Measurements from ENCODE around the gene C3orf20. TPM values are rescaled to one million over a fixed set of nuclear protein-coding genes. Genes with fewer than 3 reads are reported as not detected.
"Not testable (repeated sequence)": the region's sequence is repeated elsewhere in the genome, so short reads cannot be mapped to it uniquely, and the experiment has no call there.

The C3orf20 gene
- total RNA-seq, 1 experiment from 2014 or later: 0.28 TPM

- no peaks in the 10 kb centered on the region for H3K4me1 Mint-ChIP-seq (ENCODE audit: low read depth, unreplicated experiment)
- CTCF ChIA-PET: interaction anchor here (0.8 kb wide), 1 partner anchor 137 kb away, joined by 4 read pairs; no protein-coding TSS in a partner anchor
- TF ChIP-seq CTCF (IDR thresholded peaks at IDR 0.05; ENCODE audit: unreplicated experiment): no peak
- H3K27ac Mint-ChIP-seq (ENCODE audit: unreplicated experiment): no peak overlapping the region
- peaks cover 4% of the 10 kb centered on the region for H3K9me3 Mint-ChIP-seq (ENCODE audit: low read depth, unreplicated experiment)
- peaks cover 40% of the 10 kb centered on the region for H3K27me3 Mint-ChIP-seq (ENCODE audit: unreplicated experiment)
- intact Hi-C loops (cut with micrococcal nuclease; ENCODE audit: unreplicated experiment): no loop called here
- no peaks in the 10 kb centered on the region for H3K36me3 Mint-ChIP-seq (ENCODE audit: insufficient read depth, unreplicated experiment)
- no peak overlapping the region for H3K4me3 Mint-ChIP-seq (ENCODE audit: low read depth, unreplicated experiment)
- DNase-seq: no peak
- BruUV-seq (replicated peaks): no TSS peak
These were observed 75.7 kb downstream of the C3orf20 start for GRCh38 chr3:14750650-14751049.

- H3K9me3 Mint-ChIP-seq (ENCODE audit: low read depth, unreplicated experiment); H3K4me3 Mint-ChIP-seq (ENCODE audit: low read depth, unreplicated experiment); intact Hi-C loops (cut with micrococcal nuclease; ENCODE audit: unreplicated experiment); H3K36me3 Mint-ChIP-seq (ENCODE audit: insufficient read depth, unreplicated experiment); H3K27ac Mint-ChIP-seq (ENCODE audit: unreplicated experiment); CTCF ChIA-PET; H3K4me1 Mint-ChIP-seq (ENCODE audit: low read depth, unreplicated experiment); DNase-seq; BruUV-seq (replicated peaks): not testable (repeated sequence)
- peaks cover 40% of the 10 kb centered on the region for H3K27me3 Mint-ChIP-seq (ENCODE audit: unreplicated experiment)
These were observed 78.0 kb downstream of the C3orf20 start for GRCh38 chr3:14752979-14753378.

GRCh38 chr3:14757153-14757700, 82.3 kb downstream of the C3orf20 start:
- Mint-ChIP-seq H3K27me3 (ENCODE audit: unreplicated experiment) (peaks cover 53% of the 10 kb centered on the region), H3K4me3 (ENCODE audit: low read depth, unreplicated experiment) (no peak overlapping the region), H3K27ac (ENCODE audit: unreplicated experiment) (no peak overlapping the region), H3K9me3 (ENCODE audit: low read depth, unreplicated experiment) (no peaks in the 10 kb centered on the region), H3K4me1 (ENCODE audit: low read depth, unreplicated experiment) (no peaks in the 10 kb centered on the region), H3K36me3 (ENCODE audit: insufficient read depth, unreplicated experiment) (no peaks in the 10 kb centered on the region)
- intact Hi-C loops (cut with micrococcal nuclease; ENCODE audit: unreplicated experiment): no loop called here
- CTCF ChIA-PET: no interaction called here
- BruUV-seq (replicated peaks): no TSS peak
- TF ChIP-seq CTCF (IDR thresholded peaks at IDR 0.05; ENCODE audit: unreplicated experiment): no peak
- DNase-seq: no peak

- Mint-ChIP-seq H3K4me3 (ENCODE audit: low read depth, unreplicated experiment) (no peak overlapping the region), H3K27ac (ENCODE audit: unreplicated experiment) (no peak overlapping the region), H3K36me3 (ENCODE audit: insufficient read depth, unreplicated experiment) (no peaks in the 10 kb centered on the region), H3K27me3 (ENCODE audit: unreplicated experiment) (peaks cover 64% of the 10 kb centered on the region), H3K9me3 (ENCODE audit: low read depth, unreplicated experiment) (no peaks in the 10 kb centered on the region), H3K4me1 (ENCODE audit: low read depth, unreplicated experiment) (no peaks in the 10 kb centered on the region)
- CTCF ChIA-PET: no interaction called here
- TF ChIP-seq CTCF (IDR thresholded peaks at IDR 0.05; ENCODE audit: unreplicated experiment): no peak
- no TSS peak for BruUV-seq (replicated peaks)
- intact Hi-C loops (cut with micrococcal nuclease; ENCODE audit: unreplicated experiment): no loop called here
- DNase-seq: no peak
These were observed 83.4 kb downstream of the C3orf20 start for GRCh38 chr3:14758297-14758696.

- H3K4me1 Mint-ChIP-seq (ENCODE audit: low read depth, unreplicated experiment): no peaks in the 10 kb centered on the region
- no peaks in the 10 kb centered on the region for H3K36me3 Mint-ChIP-seq (ENCODE audit: insufficient read depth, unreplicated experiment)
- H3K9me3 Mint-ChIP-seq (ENCODE audit: low read depth, unreplicated experiment): no peaks in the 10 kb centered on the region
- no TSS peak for BruUV-seq (replicated peaks)
- CTCF ChIA-PET: no interaction called here
- intact Hi-C loops (cut with micrococcal nuclease; ENCODE audit: unreplicated experiment): no loop called here
- no peak for DNase-seq
- peaks cover 70% of the 10 kb centered on the region for H3K27me3 Mint-ChIP-seq (ENCODE audit: unreplicated experiment)
- H3K27ac Mint-ChIP-seq (ENCODE audit: unreplicated experiment): no peak overlapping the region
- no peak for TF ChIP-seq CTCF (IDR thresholded peaks at IDR 0.05; ENCODE audit: unreplicated experiment)
- H3K4me3 Mint-ChIP-seq (ENCODE audit: low read depth, unreplicated experiment): no peak overlapping the region
These were observed 84.0 kb downstream of the C3orf20 start for GRCh38 chr3:14758959-14759358.

Measured in Calu3 (cell line).